Renal pelvis (tissue), 4 donors: Measurements from ENCODE around the gene P2RY12. TPM values are rescaled to one million over a fixed set of nuclear protein-coding genes. Genes with fewer than 3 reads are reported as not detected.

Experiments used
- DNase-seq: peaks from one replicate; pipeline ENCODE4 v3.0.0-alpha.2; 2013
- polyA plus RNA-seq, 3 donors: library from polyadenylated mRNA; unstranded; fragments of 120-200 nt; gene quantifications; one replicate each; pipeline ENCODE4 v1.2.1, GENCODE V29; 2013; ENCODE audit not compliant: insufficient read length in 3 of 3

Gene P2RY12
- polyA plus RNA-seq, 3 donors: 0.75 to 0.91 (median 0.78) TPM

DNA sequence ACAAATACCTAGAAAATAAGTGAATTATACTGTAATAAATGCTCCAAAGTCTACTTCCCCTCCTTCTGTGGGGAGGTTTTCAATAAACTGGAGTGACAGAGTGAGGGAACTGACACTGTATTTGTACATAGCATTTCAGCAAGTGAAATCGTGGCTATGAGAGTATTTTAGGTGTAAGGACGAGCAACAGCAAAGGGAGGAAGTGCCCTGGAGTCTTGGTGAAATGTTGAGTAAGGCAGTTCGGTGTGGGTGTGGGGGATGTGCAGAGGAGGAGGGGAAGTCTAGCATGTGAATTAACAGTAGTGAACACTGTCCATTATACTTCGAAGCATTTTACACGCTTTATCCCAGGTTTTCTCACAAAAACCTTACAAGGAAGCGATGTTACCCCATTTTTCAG, 37.1 kb downstream of the P2RY12 start:
- no peak for DNase-seq

DNA sequence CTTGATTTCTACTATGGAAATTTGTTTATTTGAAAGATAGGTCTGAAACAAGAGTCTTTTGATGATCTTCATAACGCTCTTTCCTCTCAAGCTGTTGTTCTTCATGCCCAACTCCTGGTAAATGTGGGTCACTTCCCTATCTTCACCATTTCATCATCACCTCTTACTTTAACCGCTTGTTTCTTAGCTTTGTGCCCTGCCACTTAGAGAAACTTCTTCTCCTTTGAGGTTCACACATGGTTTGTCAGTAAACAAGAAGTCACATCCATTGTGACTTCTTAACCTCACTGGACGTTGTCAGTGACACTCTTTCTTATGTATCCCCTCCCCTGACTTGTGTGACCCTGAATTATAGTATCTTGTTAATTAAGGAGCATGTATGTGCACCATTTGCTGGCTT, 38.3 kb downstream of the P2RY12 start:
- DNase-seq: no peak

DNA sequence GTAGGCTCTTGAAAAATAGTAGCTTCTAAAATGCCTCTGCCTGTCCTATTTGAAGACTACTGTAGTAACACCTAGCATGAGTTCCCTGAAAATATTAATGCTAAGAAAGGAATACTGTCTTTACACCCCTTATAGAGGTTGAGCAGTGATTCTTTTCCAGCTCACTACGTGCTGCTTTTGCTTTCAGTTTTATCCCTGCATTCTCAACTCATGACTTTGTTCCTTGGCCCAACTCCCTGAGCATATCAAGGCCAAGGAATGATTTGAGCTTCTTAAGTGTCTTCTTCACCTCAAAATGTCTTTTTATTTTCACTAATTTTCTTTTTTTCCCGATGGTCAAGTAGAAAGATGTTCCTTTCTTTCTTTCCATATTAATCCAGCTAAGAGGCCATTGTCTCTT, 38.7 kb downstream of the P2RY12 start:
- DNase-seq: no peak

DNA sequence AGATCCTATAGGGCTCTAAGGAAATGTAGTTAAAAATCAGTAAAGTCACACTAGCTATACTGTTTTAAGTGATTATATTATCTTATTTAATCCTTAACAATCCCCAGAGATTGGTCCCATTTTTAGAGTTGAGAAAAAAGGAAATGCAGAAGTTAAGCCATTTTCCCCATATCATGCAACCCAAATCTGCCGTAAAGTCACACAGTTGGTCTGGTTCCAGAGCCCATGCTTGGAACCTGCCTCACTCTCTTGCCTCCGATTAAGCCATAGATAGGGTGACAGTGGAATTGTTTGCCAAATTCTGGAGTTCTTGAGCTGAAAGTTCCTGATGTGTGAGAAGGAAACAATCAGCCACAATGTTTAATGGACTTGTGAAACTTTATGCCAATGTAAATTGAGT, 52.9 kb downstream of the P2RY12 start:
- DNase-seq: no peak

DNA sequence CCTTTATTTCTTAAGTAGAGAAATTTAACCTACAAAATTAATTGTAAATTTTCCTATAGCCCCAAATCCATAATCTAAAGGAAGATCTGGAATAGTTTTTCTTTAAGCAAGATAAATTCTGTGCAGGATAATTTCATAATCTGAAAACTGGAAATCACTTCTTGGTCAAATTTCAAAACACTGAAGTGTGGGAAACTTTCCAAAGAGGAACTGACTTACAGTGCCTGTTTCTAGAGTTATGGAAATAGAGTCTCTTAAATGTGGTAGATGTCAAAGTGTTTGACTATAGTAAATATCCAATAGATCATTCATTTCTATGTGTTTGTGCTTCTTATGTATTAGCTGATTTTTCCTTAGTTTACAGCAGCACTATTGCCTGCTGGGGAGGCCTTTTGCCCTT, 53.7 kb downstream of the P2RY12 start:
- DNase-seq: no peak

DNA sequence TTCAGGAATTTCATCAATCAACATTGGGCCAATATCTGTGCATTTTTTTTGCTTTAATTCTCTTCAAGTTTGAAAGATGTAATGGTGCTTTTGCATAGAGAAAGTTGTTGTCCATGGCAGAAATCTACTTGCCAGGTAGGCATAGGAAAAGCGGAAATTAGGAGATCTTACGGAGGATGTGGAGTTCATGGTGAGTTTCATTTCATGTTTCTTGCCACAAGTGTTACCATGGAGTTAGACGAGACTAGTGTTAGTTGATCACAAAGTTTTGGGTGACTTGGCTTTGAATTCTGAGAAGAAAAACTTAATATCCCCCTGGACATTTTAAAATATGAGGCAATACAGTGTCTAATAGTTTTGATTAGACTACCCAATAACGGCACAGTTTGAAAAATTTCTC, 54.2 kb downstream of the P2RY12 start:
- no peak for DNase-seq

DNA sequence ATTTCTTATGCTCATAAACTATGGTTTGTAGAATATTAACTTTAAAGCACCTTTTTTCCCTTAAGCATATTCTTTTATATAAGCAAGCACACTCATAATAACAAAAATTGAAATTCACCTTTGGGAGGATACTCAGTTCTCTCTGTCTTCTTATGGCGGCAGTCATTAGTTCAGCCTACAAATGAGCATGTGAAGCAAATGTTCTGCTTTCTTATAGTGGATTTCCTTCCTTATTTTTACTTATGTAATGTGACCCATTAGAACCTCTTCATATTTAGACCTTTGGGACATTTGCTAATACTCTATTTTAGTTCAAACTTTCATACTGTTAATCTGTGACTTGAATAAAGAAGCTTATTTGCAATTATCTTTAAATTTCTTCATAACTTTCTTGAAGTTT, 55.2 kb downstream of the P2RY12 start, which contains the start of gene P2RY13:
Gene P2RY13, minus strand, starts transcription at position 187 of the 400 bp plus-strand sequence. Its CDS starts 21 bp downstream, at position 166.
- DNase-seq: no peak

DNA sequence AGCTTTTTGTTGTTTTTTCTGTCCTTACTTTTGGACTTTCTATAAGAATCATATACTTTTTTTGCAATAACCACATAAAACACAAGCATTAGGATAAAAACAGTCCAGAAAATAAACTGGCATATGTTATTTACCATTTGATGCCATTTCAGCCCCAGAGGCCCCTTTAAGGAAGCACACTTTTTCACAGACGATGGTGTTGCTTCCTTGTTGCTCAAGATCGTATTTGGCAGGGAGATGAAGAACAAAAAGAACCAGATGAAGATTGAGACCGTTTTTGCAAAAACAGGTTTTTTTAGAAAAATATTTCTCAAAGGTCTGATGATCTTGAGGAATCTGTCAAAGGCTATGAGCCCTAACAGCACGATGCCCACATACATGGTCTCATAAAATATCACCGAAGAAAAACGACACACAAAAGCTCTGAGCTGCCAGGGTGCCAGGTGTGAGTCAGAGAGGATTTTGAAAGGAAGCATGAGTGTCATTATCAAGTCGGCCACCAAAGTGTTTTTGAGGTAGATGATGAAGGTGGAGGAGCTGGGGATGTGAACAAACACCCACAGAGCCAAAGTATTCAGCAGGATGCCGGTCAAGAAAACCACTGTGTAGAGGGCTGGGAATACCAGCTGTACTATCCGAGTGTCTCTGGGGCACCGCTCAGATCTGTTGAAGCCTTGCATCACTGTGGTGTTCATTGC, 56.1 kb downstream of the P2RY12 start:
- DNase-seq: no peak

DNA sequence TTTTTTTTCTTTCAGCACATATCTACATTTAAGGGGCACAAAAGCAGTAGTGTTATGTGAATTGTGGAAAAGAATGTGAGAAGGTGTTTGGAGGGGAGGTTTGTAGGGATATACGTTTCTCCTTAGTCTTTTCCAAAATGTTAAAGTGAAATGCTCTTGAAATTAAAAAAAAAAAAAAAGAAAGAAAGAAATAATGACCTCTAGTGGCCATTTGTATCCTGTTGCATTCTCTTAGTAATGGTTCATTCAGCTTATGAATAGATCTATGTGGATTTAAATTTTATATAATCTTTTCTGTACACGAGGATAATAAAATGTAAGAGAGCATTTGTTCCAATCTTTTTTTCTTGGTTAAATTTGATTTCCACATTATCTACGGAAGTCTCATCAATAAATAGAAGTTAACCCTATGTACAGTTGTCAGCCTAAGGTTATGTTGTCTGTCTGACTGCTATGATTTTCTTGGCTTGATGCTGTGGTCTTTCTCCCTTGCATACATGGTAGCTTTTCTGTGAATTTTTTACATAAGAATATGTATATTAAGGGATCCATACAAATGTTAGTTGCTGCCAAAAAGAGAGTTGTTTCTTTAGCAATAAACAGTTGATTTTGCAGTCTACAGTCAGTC, 56.9 kb downstream of the P2RY12 start:
- DNase-seq: no peak

DNA sequence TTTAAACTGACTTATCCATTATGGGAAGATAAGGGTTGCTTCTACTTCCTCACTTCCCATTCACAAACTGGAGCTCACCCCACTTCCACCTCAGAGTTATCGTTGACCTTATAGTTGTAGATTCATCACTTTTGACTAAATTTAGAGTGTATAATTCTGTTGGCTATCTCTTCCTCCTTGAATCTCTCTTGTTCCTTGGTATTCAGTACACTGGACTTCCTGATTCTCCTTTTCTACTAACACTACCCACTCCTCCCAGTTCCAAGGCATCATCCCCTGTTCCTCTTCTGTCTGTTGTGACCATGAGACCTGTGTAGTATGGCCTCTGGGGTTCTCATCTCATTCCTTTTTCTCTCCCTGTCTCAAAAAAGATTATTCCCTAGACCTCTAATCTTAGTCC, 62.0 kb downstream of the P2RY12 start:
- no peak for DNase-seq

DNA sequence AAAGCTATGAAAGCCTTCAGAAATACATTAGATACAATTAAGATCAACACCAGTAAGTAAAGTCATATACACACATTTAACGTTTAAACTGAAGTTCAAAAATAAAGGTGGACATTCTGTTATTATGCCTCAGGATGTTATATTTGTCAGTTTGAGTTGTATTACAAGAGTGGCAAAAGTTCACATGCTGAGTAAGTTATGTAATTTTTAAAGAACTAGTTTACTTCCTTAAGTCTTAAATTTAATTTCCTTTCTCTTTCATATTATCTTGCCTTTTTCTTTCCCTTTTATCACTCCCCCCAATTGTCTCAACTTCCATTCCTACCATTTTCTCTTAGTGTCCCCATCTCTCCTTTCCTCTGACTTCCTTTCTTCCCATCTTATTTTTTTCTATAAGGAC, 63.0 kb downstream of the P2RY12 start:
- DNase-seq: no peak

DNA sequence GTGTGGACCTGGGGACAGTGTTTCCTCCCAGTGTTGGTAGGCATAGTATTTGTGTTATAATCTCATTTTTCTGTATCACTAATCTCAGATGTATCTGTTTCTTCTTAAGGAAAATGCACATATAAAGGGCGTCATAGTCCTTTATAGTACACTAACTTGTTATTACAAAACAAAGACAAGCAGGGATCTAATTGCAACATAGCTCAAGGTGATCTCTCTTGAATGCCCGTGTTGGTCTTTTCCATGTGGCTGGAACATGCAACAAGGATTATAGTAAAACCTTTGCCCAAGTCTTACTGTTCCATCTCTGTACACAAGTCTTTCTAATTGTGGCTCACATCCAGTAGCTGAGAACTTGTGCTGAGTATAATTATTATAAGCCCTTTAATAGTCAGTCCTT, 64.4 kb downstream of the P2RY12 start:
- DNase-seq: no peak

DNA sequence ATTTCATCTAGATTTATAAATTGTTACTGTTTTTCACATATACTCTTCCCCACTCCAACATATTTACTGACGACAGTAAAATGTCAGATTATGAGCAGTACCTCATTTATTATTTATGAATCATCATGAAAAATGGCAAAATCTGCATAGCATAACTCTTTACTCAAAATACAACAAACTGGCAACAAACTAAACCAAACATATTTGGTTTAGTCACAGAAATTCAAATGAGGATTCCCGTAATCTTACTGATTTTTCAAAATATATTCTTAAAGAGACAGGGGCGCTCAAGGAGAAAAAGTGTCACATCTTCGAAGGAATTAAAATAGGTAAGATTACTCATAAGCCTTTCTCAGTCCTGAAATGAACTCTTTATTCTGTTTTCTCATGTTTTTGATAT, 64.9 kb downstream of the P2RY12 start:
- DNase-seq: no peak

DNA sequence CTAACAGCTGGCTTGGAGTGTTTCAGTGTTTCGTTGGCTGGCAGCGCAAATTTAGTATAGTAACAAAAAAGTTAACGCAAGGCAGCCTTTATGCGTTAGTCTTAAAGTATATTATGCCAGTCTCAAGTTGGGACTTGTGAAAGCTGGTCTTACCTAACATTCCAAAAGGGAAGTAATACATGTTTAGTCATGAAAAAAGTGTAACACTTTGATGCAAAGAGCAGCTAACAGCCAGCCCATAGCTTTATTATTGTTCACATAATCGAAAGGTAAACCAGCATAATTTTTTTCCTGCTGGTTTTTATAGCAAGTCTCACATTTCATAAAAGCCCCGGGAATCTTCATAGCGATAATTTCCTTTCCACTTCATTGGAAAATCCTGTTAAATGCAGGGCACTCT, 65.6 kb downstream of the P2RY12 start:
- no peak for DNase-seq

DNA sequence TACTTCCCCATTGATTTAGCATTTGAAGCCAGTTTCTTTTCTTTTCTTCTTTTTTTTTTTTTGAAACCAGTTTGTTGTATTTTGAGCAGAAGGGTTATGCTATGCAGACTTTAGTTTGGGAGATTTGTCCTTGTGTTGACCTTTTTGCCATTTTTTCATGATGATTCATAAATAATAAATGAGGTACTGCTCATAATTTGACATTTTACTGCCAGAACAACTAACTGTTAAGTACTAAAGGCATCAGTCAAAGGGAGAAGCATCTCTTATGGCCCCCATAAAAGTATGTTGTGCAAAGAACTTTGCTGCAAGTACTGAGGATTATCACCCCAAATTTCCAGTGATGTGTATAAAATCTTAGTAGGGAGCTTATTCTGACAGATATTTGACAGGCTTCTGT, 66.2 kb downstream of the P2RY12 start:
- DNase-seq: no peak

DNA sequence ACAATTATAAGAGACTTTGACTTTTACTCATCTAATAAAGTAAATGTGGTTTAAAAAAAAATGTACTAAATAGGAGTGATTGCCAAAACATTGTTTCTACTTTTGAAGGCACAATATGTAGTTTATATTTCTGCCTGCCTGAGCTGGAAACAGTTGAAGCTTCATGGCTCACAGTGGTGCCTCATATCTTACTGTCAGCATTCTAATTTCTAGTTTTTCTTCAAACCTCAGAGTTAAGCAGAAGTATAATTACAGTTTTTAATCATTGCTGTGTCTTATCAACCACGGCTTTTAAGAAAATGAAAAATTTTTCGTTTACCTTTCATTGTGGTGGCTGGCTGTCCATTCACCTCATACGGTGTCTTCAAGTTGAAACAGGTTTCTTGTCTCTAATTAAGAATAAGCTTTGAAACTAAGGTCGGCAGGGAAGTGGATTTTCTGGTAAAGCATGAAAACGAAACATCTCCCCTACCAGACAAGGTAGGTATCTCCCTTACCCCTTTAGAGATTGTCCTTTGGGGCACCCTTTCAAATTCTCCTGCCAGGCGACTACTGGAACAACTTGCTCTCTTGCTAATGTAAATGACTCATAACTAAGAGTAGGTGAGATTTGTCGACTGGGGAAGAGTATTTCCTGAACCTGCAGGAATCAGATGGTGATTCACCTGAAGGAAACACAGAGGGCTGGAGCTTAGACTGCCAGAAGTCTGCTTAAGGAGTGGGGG, 68.1 kb downstream of the P2RY12 start, which contains the start of gene GPR87:
Gene GPR87, minus strand, starts transcription at position 554 of the 725 bp plus-strand sequence. CDS start 16,720 bp downstream, outside the sequence.
- DNase-seq: no peak

DNA sequence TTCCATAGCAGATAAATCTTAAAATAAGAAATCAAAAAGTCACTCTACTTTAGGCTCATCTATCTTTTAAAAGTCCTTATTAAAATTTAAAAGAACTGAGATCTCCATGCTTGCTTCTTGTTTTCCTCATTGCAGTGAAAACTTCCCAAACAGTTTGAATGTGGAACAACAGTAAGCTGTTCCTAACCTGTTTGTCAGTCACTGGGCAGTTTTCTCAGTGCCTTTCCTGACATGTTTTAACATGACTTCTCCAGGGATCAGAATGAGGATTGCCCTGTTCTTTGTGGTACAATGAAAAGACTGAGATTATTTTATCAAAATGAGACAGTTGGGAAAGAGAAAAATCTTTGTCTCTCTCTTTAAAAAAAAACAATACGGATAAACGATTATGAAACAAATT, 68.7 kb downstream of the P2RY12 start:
- no peak for DNase-seq

DNA sequence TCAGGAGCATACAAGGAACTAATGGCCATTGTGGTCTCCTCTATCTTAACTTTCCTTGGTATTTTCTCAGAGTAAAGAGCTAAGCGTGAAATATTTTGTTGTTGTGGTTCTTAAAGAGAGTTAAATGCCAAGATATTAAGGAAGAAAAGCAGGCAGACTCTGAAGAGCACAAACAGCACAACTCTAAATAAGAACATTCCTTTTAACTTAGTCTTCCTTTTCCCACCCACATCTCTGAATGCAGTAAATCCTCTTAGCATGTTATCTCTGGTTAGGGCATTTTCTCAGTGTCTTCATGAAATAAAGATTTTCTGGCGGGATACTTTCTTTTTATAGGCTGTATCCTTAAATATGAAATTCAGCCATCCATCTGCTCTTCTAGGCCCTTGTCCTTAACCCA, 69.4 kb downstream of the P2RY12 start:
- DNase-seq: no peak

DNA sequence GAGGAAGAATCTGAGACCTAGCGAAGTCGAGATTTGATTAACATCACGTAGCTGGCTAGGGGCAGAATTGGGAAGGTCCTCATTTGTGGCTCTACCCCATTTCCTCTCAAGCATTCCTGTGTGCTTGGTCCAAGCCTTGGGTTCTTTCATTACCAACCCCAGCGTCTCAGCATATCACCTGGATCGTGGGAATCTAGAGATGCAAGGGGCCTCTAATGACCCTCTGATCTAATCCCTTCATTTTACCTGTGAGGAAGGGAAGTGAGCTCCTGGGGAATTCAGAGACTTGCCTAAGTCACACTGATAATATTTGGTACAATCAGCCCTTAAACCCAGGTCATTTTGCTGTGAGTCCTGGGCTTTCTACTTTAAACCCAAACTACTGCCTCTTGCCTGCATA, 70.0 kb downstream of the P2RY12 start:
- DNase-seq: no peak

DNA sequence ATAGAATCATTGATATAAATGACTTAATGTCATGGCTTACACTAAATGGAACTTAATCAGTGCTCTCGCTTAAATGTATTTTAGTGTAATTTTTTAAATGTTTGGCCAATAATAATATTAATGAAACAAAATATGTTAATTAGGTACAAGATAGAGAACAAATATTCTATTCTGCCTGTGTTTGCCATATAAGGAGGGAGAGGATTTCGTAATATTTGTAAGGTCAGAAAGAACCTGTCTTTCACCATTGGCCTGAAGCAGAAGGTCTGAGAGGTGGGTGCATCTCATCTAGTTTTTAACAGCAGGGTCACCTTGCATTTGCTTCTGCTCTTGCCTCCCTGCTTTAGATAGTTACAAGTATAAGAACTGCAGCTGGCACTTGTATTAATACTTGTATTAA, 70.4 kb downstream of the P2RY12 start:
- no peak for DNase-seq

DNA sequence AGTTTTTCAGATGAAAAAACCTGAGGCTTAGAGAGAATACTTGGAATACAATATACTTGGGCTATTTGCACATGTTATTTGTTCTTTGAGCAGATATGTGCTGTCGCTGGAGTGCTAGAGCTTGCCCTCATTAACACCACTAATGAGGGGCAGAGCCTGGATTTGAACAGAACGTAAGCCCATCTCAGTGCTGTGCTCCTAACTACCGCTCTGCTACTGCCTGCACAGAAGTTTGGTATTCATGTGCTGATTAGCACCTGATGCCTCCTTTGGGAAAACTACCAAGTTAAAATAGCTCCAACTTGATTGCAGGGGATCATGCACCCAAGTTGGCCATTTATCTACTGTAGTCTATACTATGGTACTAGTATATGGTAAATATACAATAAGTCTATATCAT, 71.6 kb downstream of the P2RY12 start:
- DNase-seq: no peak

DNA sequence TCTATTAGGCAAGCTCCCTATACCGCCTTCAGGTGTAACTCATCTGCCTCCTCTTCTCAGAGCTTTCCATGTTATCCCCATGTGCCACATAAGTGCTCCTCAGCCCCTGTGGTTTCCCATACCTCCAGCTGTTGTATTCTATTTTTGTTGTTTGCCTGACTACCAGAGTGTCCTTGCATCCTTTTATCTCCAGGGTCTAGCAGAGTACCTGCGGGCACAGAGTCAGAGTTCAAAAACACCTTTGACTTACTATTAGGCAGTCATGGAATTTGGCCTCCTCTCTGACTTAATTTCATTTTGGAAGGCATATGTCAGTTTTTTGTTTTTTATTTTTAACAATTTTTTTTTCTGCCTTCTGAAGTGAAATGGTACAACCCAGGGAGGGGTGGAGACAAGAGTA, 75.0 kb downstream of the P2RY12 start:
- no peak for DNase-seq
